Breast epithelium (tissue), 4 donors: Measurements from ENCODE around the gene LIN28A. TPM values are rescaled to one million over a fixed set of nuclear protein-coding genes. Genes with fewer than 3 reads are reported as not detected.

Experiments used
- DNase-seq, 2 donors: peaks; one replicate each; pipeline ENCODE4 v3.0.0-alpha.2; 2019; ENCODE audit warnings: low spot score in 2 of 2
- H3K27ac ChIP-seq, 2 donors: fragments of 200-600 bp; sonication (generic) in 1 of 2; one replicate each; pipeline ENCODE4 v1.5.1; 2016 to 2019; ENCODE audit warnings: mild to moderate bottlenecking in 1 of 2
- H3K27me3 ChIP-seq, 2 donors: fragments of 200-600 bp; sonication (generic) in 1 of 2; one replicate each; pipeline versions ENCODE4 v1.5.1 to v1.6.0; 2017 to 2019; ENCODE audit warnings: control low read depth in 1 of 2, mild to moderate bottlenecking in 1 of 2
- H3K36me3 ChIP-seq: fragments of 200-600 bp; one replicate; pipeline ENCODE4 v1.5.1; 2019
- H3K4me1 ChIP-seq, 2 donors: fragments of 200-600 bp; sonication (generic); one replicate each; pipeline ENCODE4 v1.5.1; 2016 to 2019; ENCODE audit warnings: control low read depth in 1 of 2
- H3K4me3 ChIP-seq, 3 donors: fragments of 200-600 bp; sonication (generic); 1 replicate in 2 of 3; 2 replicates in 1 of 3; pipeline ENCODE4 v1.5.1; 2016 to 2019; ENCODE audit warnings: mild to moderate bottlenecking in 3 of 3, moderate library complexity in 2 of 3
- H3K9me3 ChIP-seq, 2 donors: fragments of 200-600 bp; sonication (generic) in 1 of 2; one replicate each; pipeline ENCODE4 v1.5.1; 2016 to 2019; ENCODE audit warnings: control low read depth in 1 of 2
- POLR2A ChIP-seq: fragments of 450-650 bp; IDR thresholded peaks from one replicate; pipeline ENCODE4 v1.6.1; 2016; ENCODE audit warnings: antibody characterized with exemption, mild to moderate bottlenecking, moderate library complexity
- POLR2AphosphoS5 ChIP-seq, 3 donors: sonication (generic); formaldehyde crosslinking; IDR thresholded peaks; one replicate each; pipeline ENCODE4 v1.6.1; 2017; ENCODE audit warnings: antibody characterized with exemption in 3 of 3
- intact Hi-C: fragments of 100-400 bp; cut with DNase I; formaldehyde crosslinking; loops from one replicate; pipeline ENCODE4 v1.15.1; 2023; ENCODE audit warnings: low total_unique reads
- total RNA-seq, 3 donors: library from RNA; depleted of rRNA; stranded (reverse); fragments of >200 nt; gene quantifications; one replicate each; pipeline ENCODE4 v1.1.0, GENCODE V29; 2016
- TF ChIP-seq, protein P1 (sequence below), 3 donors: fragments of 450-650 bp; IDR thresholded peaks; one replicate each; pipeline ENCODE4 v1.5.1; 2016 to 2017; ENCODE audit warnings: antibody characterized with exemption in 3 of 3, mild to moderate bottlenecking in 3 of 3, moderate library complexity in 3 of 3

LIN28A gene
- total RNA-seq, 3 donors from 2014 or later, result not detected

DNA sequence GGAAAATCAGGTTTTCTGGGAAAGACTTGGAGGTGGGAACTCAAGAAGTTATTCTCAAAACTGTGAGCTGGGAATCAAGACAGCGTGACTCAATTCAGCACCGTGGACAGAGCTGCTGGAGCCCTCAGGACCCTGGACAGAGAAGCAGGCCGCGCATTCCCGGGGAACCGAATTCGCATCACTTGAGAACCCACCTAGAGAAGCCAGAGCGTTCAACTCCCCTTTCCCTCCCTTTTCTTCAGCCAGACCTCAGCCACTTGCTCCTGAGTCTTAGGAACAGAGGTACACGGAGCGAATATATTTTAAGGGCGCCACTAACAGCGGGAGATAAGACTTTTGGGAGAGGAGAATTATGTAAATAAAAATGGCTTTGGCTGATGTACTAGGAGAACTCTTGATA lies 2.0 kb upstream of the LIN28A start:
- TF ChIP-seq POLR2A, result no peak
- Histone ChIP-seq H3K27me3 (peaks cover 12 to 52% of the 10 kb centered on the region in 2 donors), H3K4me1 (no peaks in the 10 kb centered on the region), H3K9me3 (no peaks in the 10 kb centered on the region), H3K27ac (no peak overlapping the region), H3K4me3 (no peak overlapping the region), H3K36me3 (no peaks in the 10 kb centered on the region)
- peak; percentile 45 to 78 for DNase-seq
- intact Hi-C loops, result no loop called here

DNA sequence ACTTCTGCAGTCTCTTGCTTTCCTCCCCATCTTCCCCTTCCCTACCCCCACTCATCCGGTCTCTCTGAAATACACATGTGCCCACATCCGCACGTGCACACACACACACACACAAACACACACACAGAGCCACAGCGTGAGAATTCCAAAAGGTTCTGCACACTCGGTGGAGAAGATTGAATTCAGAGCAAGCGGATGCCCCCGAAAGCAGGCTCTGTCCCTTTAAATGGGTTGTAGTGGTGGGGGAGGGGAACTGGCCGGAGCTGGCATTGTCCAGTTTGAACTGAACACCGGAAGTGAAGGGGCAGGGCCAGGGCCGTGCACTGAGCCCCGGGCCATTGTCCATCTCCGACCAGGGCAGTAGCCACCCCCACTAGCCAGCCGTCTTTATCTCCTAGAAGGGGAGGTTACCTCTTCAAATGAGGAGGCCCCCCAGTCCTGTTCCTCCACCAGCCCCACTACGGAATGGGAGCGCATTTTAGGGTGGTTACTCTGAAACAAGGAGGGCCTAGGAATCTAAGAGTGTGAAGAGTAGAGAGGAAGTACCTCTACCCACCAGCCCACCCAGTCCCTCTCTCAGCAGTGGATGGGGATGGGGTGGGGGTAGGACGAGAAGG lies 1.3 kb upstream of the LIN28A start:
- no peaks in the 10 kb centered on the region for H3K4me1 ChIP-seq
- intact Hi-C loops, result no loop called here
- H3K27ac ChIP-seq, result no peak overlapping the region
- DNase-seq, result no peak
- no peaks in the 10 kb centered on the region for H3K36me3 ChIP-seq
- peaks cover 12 to 53% of the 10 kb centered on the region in 2 donors for H3K27me3 ChIP-seq
- no peaks in the 10 kb centered on the region for H3K9me3 ChIP-seq
- TF ChIP-seq, protein P1, sequence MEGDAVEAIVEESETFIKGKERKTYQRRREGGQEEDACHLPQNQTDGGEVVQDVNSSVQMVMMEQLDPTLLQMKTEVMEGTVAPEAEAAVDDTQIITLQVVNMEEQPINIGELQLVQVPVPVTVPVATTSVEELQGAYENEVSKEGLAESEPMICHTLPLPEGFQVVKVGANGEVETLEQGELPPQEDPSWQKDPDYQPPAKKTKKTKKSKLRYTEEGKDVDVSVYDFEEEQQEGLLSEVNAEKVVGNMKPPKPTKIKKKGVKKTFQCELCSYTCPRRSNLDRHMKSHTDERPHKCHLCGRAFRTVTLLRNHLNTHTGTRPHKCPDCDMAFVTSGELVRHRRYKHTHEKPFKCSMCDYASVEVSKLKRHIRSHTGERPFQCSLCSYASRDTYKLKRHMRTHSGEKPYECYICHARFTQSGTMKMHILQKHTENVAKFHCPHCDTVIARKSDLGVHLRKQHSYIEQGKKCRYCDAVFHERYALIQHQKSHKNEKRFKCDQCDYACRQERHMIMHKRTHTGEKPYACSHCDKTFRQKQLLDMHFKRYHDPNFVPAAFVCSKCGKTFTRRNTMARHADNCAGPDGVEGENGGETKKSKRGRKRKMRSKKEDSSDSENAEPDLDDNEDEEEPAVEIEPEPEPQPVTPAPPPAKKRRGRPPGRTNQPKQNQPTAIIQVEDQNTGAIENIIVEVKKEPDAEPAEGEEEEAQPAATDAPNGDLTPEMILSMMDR (IDR thresholded peaks at IDR 0.05), result no peak
- TF ChIP-seq POLR2A (no peak), POLR2AphosphoS5 (IDR thresholded peaks at IDR 0.05) (no peak)
- no peak overlapping the region for H3K4me3 ChIP-seq

DNA sequence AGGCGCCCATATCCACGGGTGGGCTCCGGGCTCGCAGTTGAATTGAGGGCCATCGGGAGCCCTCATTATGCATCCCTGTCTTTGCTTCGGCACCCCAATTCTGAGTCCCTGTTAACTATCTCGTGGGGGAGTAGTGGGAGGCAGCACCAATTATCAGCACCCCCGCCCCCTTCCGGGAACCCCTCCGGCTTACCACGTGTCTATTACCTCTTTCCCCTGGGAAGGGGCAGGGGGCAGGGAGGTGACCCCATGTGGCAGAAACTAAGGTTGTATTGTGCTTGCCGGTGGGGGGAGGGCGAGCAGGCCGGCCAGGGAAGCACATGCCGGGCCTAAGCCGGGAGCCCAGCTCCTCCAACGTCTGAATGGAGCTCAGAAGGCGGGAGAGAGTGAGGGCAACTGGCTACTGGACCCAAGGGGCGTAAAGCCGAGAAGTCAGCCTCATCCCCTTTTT lies 1.0 kb downstream of the LIN28A start:
- intact Hi-C loops, result no loop called here

DNA sequence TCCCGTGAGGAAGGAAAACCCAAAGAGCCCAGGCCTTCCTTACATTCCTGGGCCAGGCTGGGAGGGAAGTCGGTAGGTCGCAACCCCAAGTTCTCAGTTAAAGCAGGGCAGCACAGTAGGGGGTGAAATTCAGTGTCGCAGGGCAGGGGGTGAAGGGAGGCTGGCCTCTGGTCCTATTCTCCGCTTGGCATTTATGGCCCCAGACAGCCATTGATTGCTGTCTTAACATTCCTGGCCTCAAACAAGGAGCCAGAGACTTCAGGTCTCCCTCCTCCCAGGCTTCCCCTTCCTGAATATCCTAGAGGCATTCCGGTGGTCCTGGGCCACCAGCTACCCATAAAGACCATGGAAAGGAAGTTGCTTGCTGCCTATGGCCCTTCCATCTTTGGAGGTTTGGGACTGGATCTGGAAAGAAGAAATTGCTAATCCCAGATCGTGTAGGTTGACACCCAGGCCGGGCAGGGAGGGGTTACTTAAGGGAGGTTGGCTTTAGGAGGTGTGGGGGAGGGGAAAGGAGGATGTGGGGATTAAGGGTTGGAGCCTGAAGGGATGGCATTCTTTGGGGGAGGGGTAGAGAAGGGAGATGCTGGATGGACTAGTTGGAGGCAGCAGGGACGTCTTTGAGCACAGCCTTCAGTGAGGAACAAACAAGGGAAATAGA lies 1.7 kb downstream of the LIN28A start:
- TF ChIP-seq POLR2AphosphoS5 (IDR thresholded peaks at IDR 0.05) (no peak), POLR2A (no peak)
- TF ChIP-seq, protein P1 (IDR thresholded peaks at IDR 0.05), result no peak
- intact Hi-C loops, result no loop called here

More for the DNA sequence above, 1.0 kb downstream of the LIN28A start:
- no peaks in the 10 kb centered on the region for H3K9me3 ChIP-seq
- no peak overlapping the region for H3K4me3 ChIP-seq
- no peaks in the 10 kb centered on the region for H3K36me3 ChIP-seq
- TF ChIP-seq, protein P1 (IDR thresholded peaks at IDR 0.05), result no peak
- TF ChIP-seq POLR2A, result no peak
- TF ChIP-seq POLR2AphosphoS5 (IDR thresholded peaks at IDR 0.05), result no peak
- H3K27me3 ChIP-seq, result peaks cover 12 to 53% of the 10 kb centered on the region in 2 donors
- no peak for DNase-seq
- H3K4me1 ChIP-seq, result no peaks in the 10 kb centered on the region
- no peak overlapping the region for H3K27ac ChIP-seq

DNA sequence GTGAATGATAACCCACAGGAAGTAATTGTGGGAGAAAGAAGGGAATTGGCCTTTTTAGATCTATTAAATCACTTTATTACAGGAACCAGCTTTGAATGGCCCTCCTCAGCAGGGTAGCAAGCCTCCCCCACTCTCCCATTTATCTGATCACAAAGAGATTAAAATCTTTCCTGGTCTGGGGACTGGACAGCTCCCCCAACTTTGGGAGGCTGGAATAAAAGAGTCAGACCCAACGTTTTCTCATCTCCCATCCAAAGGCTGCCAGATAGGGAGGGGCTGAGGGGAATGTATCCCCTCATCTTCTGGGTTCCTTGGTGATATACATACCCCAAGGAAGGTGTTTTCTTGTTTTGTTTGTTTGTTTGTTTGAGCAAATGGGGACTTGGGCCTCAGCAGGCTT lies 2.4 kb downstream of the LIN28A start:
- Histone ChIP-seq H3K27ac (no peak overlapping the region), H3K27me3 (peaks cover 12 to 53% of the 10 kb centered on the region in 2 donors), H3K9me3 (no peaks in the 10 kb centered on the region), H3K4me3 (no peak overlapping the region), H3K36me3 (no peaks in the 10 kb centered on the region), H3K4me1 (no peaks in the 10 kb centered on the region)
- no peak for DNase-seq
- TF ChIP-seq POLR2AphosphoS5 (IDR thresholded peaks at IDR 0.05), result no peak
- TF ChIP-seq POLR2A, result no peak
- TF ChIP-seq, protein P1 (IDR thresholded peaks at IDR 0.05), result no peak
- intact Hi-C loops, result no loop called here

More for the DNA sequence above, 1.7 kb downstream of the LIN28A start:
- H3K27ac ChIP-seq, result no peak overlapping the region
- H3K9me3 ChIP-seq, result no peaks in the 10 kb centered on the region
- DNase-seq, result no peak
- H3K27me3 ChIP-seq, result peaks cover 12 to 53% of the 10 kb centered on the region in 2 donors
- no peaks in the 10 kb centered on the region for H3K36me3 ChIP-seq
- no peak overlapping the region for H3K4me3 ChIP-seq
- no peaks in the 10 kb centered on the region for H3K4me1 ChIP-seq
